Osteocyte (in vitro differentiated cells): ENCODE results near the gene SH3RF3. TPM values are rescaled to one million over a fixed set of nuclear protein-coding genes. Genes with fewer than 3 reads are reported as not detected.

ENCODE experiments used
- DNase-seq: peaks from one replicate; pipeline ENCODE4 v3.0.0; 2021; ENCODE audit warnings: mixed read lengths; ENCODE audit not compliant: unreplicated experiment; ENCODE audit errors: extremely low spot score
- H3K27ac Mint-ChIP-seq: one replicate; pipeline ENCODE4 v1.8.0; 2021; ENCODE audit warnings: mild to moderate bottlenecking, mixed read lengths; ENCODE audit not compliant: unreplicated experiment
- H3K27me3 Mint-ChIP-seq: one replicate; pipeline ENCODE4 v1.8.0; 2021; ENCODE audit warnings: mixed read lengths; ENCODE audit not compliant: unreplicated experiment
- H3K36me3 Mint-ChIP-seq: one replicate; pipeline ENCODE4 v1.8.0; 2021; ENCODE audit warnings: mixed read lengths; ENCODE audit not compliant: unreplicated experiment
- H3K4me1 Mint-ChIP-seq: one replicate; pipeline ENCODE4 v1.8.0; 2021; ENCODE audit warnings: mixed read lengths; ENCODE audit not compliant: unreplicated experiment
- H3K4me3 Mint-ChIP-seq: one replicate; pipeline ENCODE4 v1.8.0; 2021; ENCODE audit warnings: mild to moderate bottlenecking, moderate library complexity, mixed read lengths; ENCODE audit not compliant: unreplicated experiment
- H3K9me3 Mint-ChIP-seq: one replicate; pipeline ENCODE4 v1.8.0; 2021; ENCODE audit warnings: mixed read lengths; ENCODE audit not compliant: unreplicated experiment
- CTCF ChIP-seq: fragments of 200-600 bp; sonication (generic); IDR thresholded peaks from 2 replicates; pipeline ENCODE4 v1.5.0; 2021; ENCODE audit warnings: antibody characterized with exemption, mild to moderate bottlenecking, moderate library complexity
- total RNA-seq: library from RNA; stranded (reverse); gene quantifications from 2 replicates; pipeline ENCODE4 v1.2.1, GENCODE V29; 2021

Gene SH3RF3
- total RNA-seq, 1 donor from 2014 or later, result 79.4 TPM

GRCh38 chr2:109142416-109143210 is 13.6 kb downstream of the SH3RF3 start:
- Mint-ChIP-seq H3K27ac (no peak overlapping the region), H3K27me3 (no peaks in the 10 kb centered on the region), H3K4me1 (peaks cover 74% of the 10 kb centered on the region), H3K36me3 (peaks cover 1% of the 10 kb centered on the region), H3K4me3 (no peak overlapping the region), H3K9me3 (no peaks in the 10 kb centered on the region)
- no peak for DNase-seq
- no peak for TF ChIP-seq CTCF

- peaks cover 1% of the 10 kb centered on the region for H3K36me3 Mint-ChIP-seq
- peaks cover 74% of the 10 kb centered on the region for H3K4me1 Mint-ChIP-seq
- TF ChIP-seq CTCF, result no peak
- no peaks in the 10 kb centered on the region for H3K9me3 Mint-ChIP-seq
- no peak for DNase-seq
- no peak overlapping the region for H3K4me3 Mint-ChIP-seq
- no peaks in the 10 kb centered on the region for H3K27me3 Mint-ChIP-seq
- H3K27ac Mint-ChIP-seq, result no peak overlapping the region
These were observed 14.5 kb downstream of the SH3RF3 start for GRCh38 chr2:109143214-109144187.

- DNase-seq, result no peak
- peaks cover 1% of the 10 kb centered on the region for H3K36me3 Mint-ChIP-seq
- H3K9me3 Mint-ChIP-seq, result no peaks in the 10 kb centered on the region
- TF ChIP-seq CTCF, result no peak
- H3K27ac Mint-ChIP-seq, result no peak overlapping the region
- H3K4me1 Mint-ChIP-seq, result peaks cover 74% of the 10 kb centered on the region
- no peak overlapping the region for H3K4me3 Mint-ChIP-seq
- no peaks in the 10 kb centered on the region for H3K27me3 Mint-ChIP-seq
These were observed 15.3 kb downstream of the SH3RF3 start for GRCh38 chr2:109144271-109144670.

GRCh38 chr2:109144721-109145120 is 15.7 kb downstream of the SH3RF3 start:
- TF ChIP-seq CTCF, result no peak
- H3K27me3 Mint-ChIP-seq, result no peaks in the 10 kb centered on the region
- peaks cover 1% of the 10 kb centered on the region for H3K36me3 Mint-ChIP-seq
- no peak for DNase-seq
- H3K4me3 Mint-ChIP-seq, result no peak overlapping the region
- H3K27ac Mint-ChIP-seq, result no peak overlapping the region
- peaks cover 73% of the 10 kb centered on the region for H3K4me1 Mint-ChIP-seq
- no peaks in the 10 kb centered on the region for H3K9me3 Mint-ChIP-seq

GRCh38 chr2:109145286-109145685 is 16.3 kb downstream of the SH3RF3 start:
- peaks cover 4% of the 10 kb centered on the region for H3K36me3 Mint-ChIP-seq
- H3K4me1 Mint-ChIP-seq, result peaks cover 71% of the 10 kb centered on the region
- no peaks in the 10 kb centered on the region for H3K27me3 Mint-ChIP-seq
- H3K9me3 Mint-ChIP-seq, result no peaks in the 10 kb centered on the region
- no peak overlapping the region for H3K4me3 Mint-ChIP-seq
- DNase-seq, result no peak
- TF ChIP-seq CTCF, result no peak
- H3K27ac Mint-ChIP-seq, result no peak overlapping the region
